Stromal cell of bone marrow (primary cell): ENCODE results near the gene MYLK4.
"Not testable (repeated sequence)": the region's sequence is repeated elsewhere in the genome, so short reads cannot be mapped to it uniquely, and the experiment has no call there.

Experiments used
- DNase-seq: peaks from one replicate; pipeline ENCODE4 v3.0.0-alpha.2; 2012; ENCODE audit warnings: low read depth

MYLK4 gene

GRCh38 chr6:2777249-2777648 lies 26.5 kb upstream of the MYLK4 start:
- no peak for DNase-seq

DNA sequence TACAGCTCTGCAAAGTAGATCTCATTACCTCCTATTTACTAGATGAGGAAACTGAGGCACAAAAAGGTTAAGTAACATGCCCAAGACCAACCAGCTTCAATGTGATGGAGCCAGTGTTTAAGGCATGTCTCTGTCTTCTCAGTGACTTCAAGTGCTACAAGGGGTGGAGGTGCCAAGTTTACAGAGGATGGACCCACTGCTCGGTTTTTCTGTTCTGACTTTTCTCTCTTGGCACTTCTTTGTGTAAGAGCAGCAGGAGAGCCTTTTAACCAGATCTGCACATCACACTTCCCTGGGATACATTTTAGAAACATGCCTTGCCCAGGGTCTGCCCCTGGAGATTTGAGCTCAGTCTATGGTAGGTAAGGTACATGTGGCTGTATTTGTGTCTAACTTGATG lies 24.3 kb upstream of the MYLK4 start:
- DNase-seq, result no peak

GRCh38 chr6:2773449-2773848 lies 22.7 kb upstream of the MYLK4 start:
- DNase-seq, result no peak

- DNase-seq, result no peak
Measured at GRCh38 chr6:2772840-2773239, 22.1 kb upstream of the MYLK4 start.

DNA sequence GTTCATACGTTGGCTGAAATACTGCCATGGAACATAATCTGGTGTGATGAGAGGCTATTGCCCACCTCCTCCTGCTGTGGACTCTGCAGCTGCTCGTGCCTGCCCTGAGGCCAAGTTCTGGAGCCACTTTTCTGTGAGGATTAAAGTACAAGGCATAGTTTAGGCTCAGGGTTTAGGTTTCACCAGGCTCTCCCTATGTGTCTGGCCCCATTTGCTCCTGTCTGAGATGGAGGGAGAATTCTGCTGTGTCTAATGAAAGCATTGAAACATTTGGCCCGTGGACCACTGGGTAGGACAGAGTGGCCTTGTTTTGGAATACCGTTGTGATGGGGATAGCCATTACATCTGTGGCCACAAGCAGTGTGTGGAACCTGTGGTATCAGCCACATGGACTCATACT lies 20.4 kb upstream of the MYLK4 start:
- no peak for DNase-seq

GRCh38 chr6:2770171-2770570 lies 19.4 kb upstream of the MYLK4 start:
- no peak for DNase-seq

DNA sequence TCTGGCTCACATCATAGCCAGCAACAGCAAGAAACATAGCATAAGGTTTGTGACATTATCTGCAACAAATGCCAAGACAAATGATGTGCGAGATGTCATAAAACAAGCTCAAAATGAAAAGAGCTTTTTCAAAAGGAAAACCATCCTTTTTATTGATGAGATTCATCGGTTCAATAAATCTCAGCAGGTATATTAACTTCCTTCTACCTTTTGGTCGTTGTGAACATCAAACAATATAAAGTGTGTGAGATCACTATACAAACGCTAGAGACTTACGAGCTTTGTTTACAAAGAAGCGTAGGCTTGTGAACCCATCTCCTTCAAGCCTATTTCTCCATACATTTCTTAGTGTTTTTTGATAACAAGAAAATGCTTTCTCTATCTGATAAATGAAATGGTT lies 18.0 kb upstream of the MYLK4 start:
- no peak for DNase-seq

GRCh38 chr6:2767657-2768524 lies 17.2 kb upstream of the MYLK4 start:
- DNase-seq, result no peak

GRCh38 chr6:2766767-2767656 lies 16.3 kb upstream of the MYLK4 start:
- DNase-seq, result no peak

- no peak for DNase-seq
Measured at GRCh38 chr6:2765896-2766766, 15.4 kb upstream of the MYLK4 start.

DNA sequence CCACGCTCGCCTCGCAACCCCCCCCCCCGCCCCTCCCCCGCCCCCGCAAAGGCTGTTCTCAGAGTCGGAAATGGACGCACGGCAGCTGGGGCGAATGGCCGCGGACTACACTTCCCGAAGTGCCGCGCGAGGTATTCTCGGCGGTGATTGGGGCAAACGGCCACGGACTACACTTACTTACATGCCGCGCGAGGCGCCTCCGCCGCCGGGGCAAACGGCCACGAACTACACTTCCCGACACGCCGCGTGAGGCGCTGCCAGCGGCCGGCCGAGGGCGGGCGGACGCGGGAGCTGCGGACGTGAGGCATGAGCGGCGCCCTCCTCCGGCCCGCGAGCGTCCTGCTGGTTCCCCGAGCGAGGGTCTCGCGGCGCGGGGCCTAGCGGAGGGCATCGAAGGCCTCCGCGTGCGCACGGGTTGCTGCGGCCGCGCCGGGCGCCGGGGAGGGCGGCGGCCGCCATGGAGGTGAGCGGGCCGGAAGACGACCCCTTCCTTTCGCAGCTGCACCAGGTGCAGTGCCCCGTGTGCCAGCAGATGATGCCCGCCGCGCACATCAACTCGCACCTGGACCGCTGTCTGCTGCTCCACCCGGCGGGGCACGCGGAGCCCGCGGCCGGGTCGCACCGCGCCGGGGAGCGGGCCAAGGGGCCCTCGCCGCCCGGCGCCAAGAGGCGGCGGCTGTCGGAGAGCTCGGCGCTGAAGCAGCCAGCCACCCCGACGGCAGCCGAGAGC lies 14.6 kb upstream of the MYLK4 start, which contains the start of gene WRNIP1:
WRNIP1 (plus strand) TSS at position 228 of the 730 bp plus-strand sequence; CDS start at position 458, 230 bp downstream.
- peak; percentile 99 for DNase-seq

- DNase-seq, result peak; percentile 74
Measured at GRCh38 chr6:2764610-2765165, 14.0 kb upstream of the MYLK4 start.

GRCh38 chr6:2763876-2764540 lies 13.3 kb upstream of the MYLK4 start:
- no peak for DNase-seq

DNA sequence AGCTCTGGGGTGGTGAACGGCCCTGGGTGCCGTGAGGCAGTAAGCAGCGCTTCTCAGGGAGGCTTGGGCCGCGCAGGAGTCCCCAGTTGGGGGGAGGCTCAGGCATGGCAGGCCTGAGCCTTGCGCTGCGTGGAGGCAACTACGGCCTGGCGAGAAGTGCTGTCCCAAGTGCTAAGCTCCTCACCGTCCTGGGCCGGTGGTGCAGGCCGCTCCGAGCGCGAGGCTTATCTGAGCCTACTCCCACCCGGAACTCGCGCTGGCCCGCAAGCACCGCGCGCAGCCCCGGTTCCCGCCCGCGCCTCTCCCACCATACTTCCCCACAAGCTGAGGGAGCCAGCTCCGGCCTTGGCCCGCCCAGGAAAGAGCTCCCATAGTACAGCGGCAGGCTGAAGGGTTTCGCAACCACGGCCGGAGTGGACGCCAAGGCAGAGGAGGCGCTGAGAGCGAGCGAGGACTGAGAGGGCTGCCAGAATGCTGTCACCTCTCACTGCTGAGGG lies 12.7 kb upstream of the MYLK4 start:
- DNase-seq, result no peak

GRCh38 chr6:2762868-2763267 lies 12.1 kb upstream of the MYLK4 start:
- DNase-seq, result not testable (repeated sequence)

DNA sequence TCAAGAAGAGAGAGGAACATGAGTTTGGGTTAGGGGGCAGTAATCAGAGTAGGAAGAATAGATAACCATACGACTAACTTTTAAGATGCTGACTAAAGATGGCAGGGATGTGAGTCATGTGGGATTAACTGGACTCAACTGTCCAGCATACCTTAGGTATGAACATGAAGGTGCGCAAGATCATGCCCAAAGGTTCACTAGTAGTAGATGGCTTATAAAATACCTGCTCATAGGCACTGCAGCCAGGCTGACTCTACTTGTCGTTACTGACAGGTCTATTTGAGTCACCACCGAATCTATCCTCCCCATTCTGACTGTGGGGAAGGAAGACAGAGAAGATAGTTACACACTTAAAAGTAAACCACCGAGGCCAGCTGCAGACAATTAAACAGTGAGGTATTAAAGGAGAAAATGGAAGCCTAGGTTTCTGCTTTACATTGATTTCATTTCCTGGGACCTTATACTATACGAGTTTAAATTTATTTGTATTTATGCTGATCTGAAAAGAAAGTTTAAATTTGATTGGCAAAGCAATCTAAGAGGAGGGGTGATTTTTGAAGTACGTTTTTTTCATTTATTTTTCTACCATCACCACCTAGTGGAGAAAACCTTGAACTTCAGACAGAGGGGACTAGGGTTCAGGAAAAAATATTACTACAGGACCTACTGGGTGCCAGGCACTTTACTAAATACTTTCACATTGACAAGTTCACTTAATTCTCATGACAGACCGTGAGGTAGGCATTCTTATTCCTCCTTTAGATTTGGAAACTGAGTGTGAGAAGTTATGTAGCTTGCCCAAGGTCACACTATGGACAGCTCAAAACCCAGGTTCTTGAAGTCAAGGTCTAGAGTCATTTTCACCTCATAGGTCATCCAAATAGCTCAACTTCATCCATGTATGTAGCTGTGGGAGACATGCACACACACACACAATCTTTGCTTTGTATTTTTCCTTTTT lies 10.4 kb upstream of the MYLK4 start:
- DNase-seq, result no peak

DNA sequence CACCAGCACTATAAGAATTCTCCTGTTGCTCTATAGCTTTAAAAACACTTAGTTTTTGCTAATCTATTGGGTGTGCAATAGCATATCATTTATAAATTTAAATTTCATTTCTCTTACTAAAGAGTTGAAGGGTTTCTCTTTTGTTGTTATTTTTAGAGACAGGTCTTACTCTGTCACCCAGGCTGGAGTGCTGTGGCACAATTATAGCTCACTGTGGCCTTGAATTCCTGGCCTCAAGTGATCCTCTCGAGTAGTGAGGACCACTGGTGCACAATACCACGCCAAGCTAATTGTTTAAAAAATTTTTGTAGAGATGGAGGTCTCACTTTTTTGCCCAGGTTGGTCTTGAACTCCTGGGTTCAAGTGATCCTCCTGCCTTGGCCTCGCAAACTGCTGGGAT lies 8.3 kb upstream of the MYLK4 start:
- DNase-seq, result no peak

- DNase-seq, result no peak
Measured at GRCh38 chr6:2756687-2757224, 6.0 kb upstream of the MYLK4 start.

DNA sequence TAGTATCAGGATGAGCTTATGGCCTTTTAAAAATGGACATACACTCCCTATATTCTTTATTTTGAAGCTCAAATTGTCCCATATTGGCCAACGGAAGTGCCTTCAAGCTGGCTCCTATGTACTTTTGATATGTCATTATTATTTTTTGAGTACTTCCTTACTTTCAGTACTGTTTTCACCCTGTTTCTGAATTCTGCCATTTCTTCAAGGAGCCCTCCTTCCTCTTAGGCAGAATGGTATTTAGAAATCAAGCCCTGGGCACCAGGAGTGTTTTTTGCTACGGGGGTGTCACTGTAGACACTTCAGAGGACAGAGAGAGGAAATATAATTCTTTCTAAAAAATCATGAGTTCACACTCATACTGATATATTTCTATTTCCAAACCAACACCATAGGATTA lies 5.5 kb upstream of the MYLK4 start:
- no peak for DNase-seq
